Mesenchymal stem cell (in vitro differentiated cells and primary cell): ENCODE results near the gene ZFTA.

ENCODE experiments used
- DNase-seq: peaks from one replicate; pipeline ENCODE4 v3.0.0-alpha.2; 2013
- H2AFZ ChIP-seq: one replicate; pipeline ENCODE4 v1.6.1; 2013; ENCODE audit warnings: low read depth, mild to moderate bottlenecking, control low read depth, inconsistent platforms, low read length, moderate library complexity
- H2AK5ac ChIP-seq: 2 replicates; pipeline ENCODE4 v1.6.1; 2013; ENCODE audit warnings: low read length, moderate library complexity, mild to moderate bottlenecking, inconsistent platforms; ENCODE audit not compliant: severe bottlenecking
- H2BK120ac ChIP-seq: one replicate; pipeline ENCODE4 v1.6.1; 2013; ENCODE audit warnings: low read depth, mild to moderate bottlenecking, inconsistent platforms, low read length, moderate library complexity
- H2BK12ac ChIP-seq, 2 experiments: one replicate each; pipeline ENCODE4 v1.6.1; 2013; ENCODE audit warnings: inconsistent platforms in 2 of 2, low read length in 2 of 2, mild to moderate bottlenecking in 2 of 2, moderate library complexity in 2 of 2, control low read depth in 1 of 2
- H2BK15ac ChIP-seq: one replicate; pipeline ENCODE4 v1.6.1; 2013; ENCODE audit warnings: mild to moderate bottlenecking, low read depth, inconsistent platforms; ENCODE audit not compliant: poor library complexity, severe bottlenecking
- H2BK5ac ChIP-seq: 2 replicates; pipeline ENCODE4 v1.6.1; 2013; ENCODE audit warnings: low read depth, mild to moderate bottlenecking, low read length, control low read depth, inconsistent platforms; ENCODE audit not compliant: poor library complexity, severe bottlenecking
- H3K14ac ChIP-seq, 2 experiments: one replicate each; pipeline ENCODE4 v1.6.1; 2013; ENCODE audit warnings: inconsistent platforms in 2 of 2, low read length in 2 of 2, control low read depth in 1 of 2, mild to moderate bottlenecking in 1 of 2, moderate library complexity in 1 of 2
- H3K18ac ChIP-seq, 2 experiments: one replicate each; pipeline ENCODE4 v1.6.1; 2013; ENCODE audit warnings: inconsistent platforms in 2 of 2, low read length in 2 of 2, control low read depth in 1 of 2, low read depth in 1 of 2, mild to moderate bottlenecking in 1 of 2
- H3K23ac ChIP-seq, 2 experiments: one replicate each; pipeline ENCODE4 v1.6.1; 2013; ENCODE audit warnings: inconsistent platforms in 2 of 2, low read length in 2 of 2, mild to moderate bottlenecking in 2 of 2, moderate library complexity in 2 of 2, control low read depth in 1 of 2
- H3K27ac ChIP-seq: 2 replicates; pipeline ENCODE4 v1.5.1; 2013; ENCODE audit warnings: mild to moderate bottlenecking, moderate library complexity, low read length, control low read depth, inconsistent platforms; ENCODE audit not compliant: poor library complexity, severe bottlenecking
- H3K27me3 ChIP-seq, 2 experiments: 2 replicates each; pipeline versions ENCODE4 v1.6.1 to v1.7.0; 2013; ENCODE audit warnings: low read length in 2 of 2, mild to moderate bottlenecking in 2 of 2, moderate library complexity in 2 of 2, control low read depth in 1 of 2, inconsistent platforms in 1 of 2; ENCODE audit not compliant: control insufficient read depth in 1 of 2, insufficient read depth in 1 of 2
- H3K36me3 ChIP-seq, 2 experiments: 2 replicates each; pipeline versions ENCODE4 v1.6.1 to v1.7.0; 2013; ENCODE audit warnings: low read length in 2 of 2, control low read depth in 1 of 2, inconsistent platforms in 1 of 2, low read depth in 1 of 2, mild to moderate bottlenecking in 1 of 2; ENCODE audit not compliant: insufficient read depth in 2 of 2, control insufficient read depth in 1 of 2
- H3K4ac ChIP-seq, 2 experiments: one replicate each; pipeline ENCODE4 v1.6.1; 2013; ENCODE audit warnings: inconsistent platforms in 2 of 2, low read length in 2 of 2, mild to moderate bottlenecking in 2 of 2, moderate library complexity in 2 of 2, control low read depth in 1 of 2, low read depth in 1 of 2
- H3K4me1 ChIP-seq: 2 replicates; pipeline ENCODE4 v1.6.1; 2013; ENCODE audit warnings: low read depth, low read length, control low read depth; ENCODE audit not compliant: control insufficient read depth, insufficient read depth
- H3K4me2 ChIP-seq: 2 replicates; pipeline ENCODE4 v1.6.1; 2013; ENCODE audit warnings: low read length, mild to moderate bottlenecking, inconsistent platforms; ENCODE audit not compliant: poor library complexity, severe bottlenecking
- H3K4me3 ChIP-seq, 2 experiments: 2 replicates each; pipeline versions ENCODE4 v1.5.1 to v1.7.0; 2013; ENCODE audit warnings: low read length in 2 of 2, mild to moderate bottlenecking in 2 of 2, control low read depth in 1 of 2, low read depth in 1 of 2; ENCODE audit not compliant: insufficient read depth in 1 of 2
- H3K79me1 ChIP-seq: replicated peaks from 2 replicates; pipeline ENCODE4 v1.6.1; 2013; ENCODE audit warnings: mild to moderate bottlenecking, control low read depth, low read length, inconsistent platforms; ENCODE audit not compliant: poor library complexity, severe bottlenecking
- H3K9ac ChIP-seq: 2 replicates; pipeline ENCODE4 v1.7.0; 2013; ENCODE audit warnings: mild to moderate bottlenecking, low read length, moderate library complexity
- H3K9me3 ChIP-seq: 2 replicates; pipeline ENCODE4 v1.7.0; 2013; ENCODE audit warnings: mild to moderate bottlenecking, low read length; ENCODE audit not compliant: control insufficient read depth
- H4K8ac ChIP-seq: one replicate; pipeline ENCODE4 v1.6.1; 2013; ENCODE audit warnings: inconsistent platforms, mild to moderate bottlenecking, low read length, moderate library complexity
- H4K91ac ChIP-seq: one replicate; pipeline ENCODE4 v1.6.1; 2013; ENCODE audit warnings: mild to moderate bottlenecking, low read length, inconsistent platforms
- WGBS: methylation state at CpG from one replicate; pipeline ENCODE4 v1.1.7; 2013; ENCODE audit warnings: mixed read lengths; 5-methylcytosine and 5-hydroxymethylcytosine counted together

Gene ZFTA

GRCh38 chr11:63800921-63801320, 32.3 kb upstream of the ZFTA start:
- no peaks in the 10 kb centered on the region for H3K36me3 ChIP-seq
- H2BK120ac ChIP-seq = no peak overlapping the region
- H3K18ac ChIP-seq = no peak overlapping the region
- no peak overlapping the region for H2AFZ ChIP-seq
- no peak for DNase-seq
- H3K27me3 ChIP-seq = no peaks in the 10 kb centered on the region
- no peak overlapping the region for H3K4ac ChIP-seq
- H3K4me2 ChIP-seq = no peak overlapping the region
- WGBS = 95% methylated on average over 4 of the region's 5 CpGs
- no peak overlapping the region for H2BK12ac ChIP-seq
- no peak overlapping the region for H2AK5ac ChIP-seq
- no peaks in the 10 kb centered on the region for H3K79me1 ChIP-seq
- no peaks in the 10 kb centered on the region for H3K9me3 ChIP-seq
- no peak overlapping the region for H4K8ac ChIP-seq
- no peak overlapping the region for H3K27ac ChIP-seq
- no peak overlapping the region for H3K23ac ChIP-seq
- peaks cover 5% of the 10 kb centered on the region for H3K4me1 ChIP-seq
- no peak overlapping the region for H4K91ac ChIP-seq
- H2BK5ac ChIP-seq = no peak overlapping the region
- no peak overlapping the region for H3K4me3 ChIP-seq
- H3K9ac ChIP-seq = no peak overlapping the region
- no peak overlapping the region for H2BK15ac ChIP-seq
- no peak overlapping the region for H3K14ac ChIP-seq

GRCh38 chr11:63795066-63795465, 26.5 kb upstream of the ZFTA start:
- H2BK12ac ChIP-seq = no peak overlapping the region
- no peak overlapping the region for H3K27ac ChIP-seq
- H3K4me2 ChIP-seq = no peak overlapping the region
- no peak overlapping the region for H3K18ac ChIP-seq
- H2BK15ac ChIP-seq = no peak overlapping the region
- H3K23ac ChIP-seq = no peak overlapping the region
- H3K36me3 ChIP-seq = no peaks in the 10 kb centered on the region
- H3K9ac ChIP-seq = no peak overlapping the region
- no peaks in the 10 kb centered on the region for H3K4me1 ChIP-seq
- 95% methylated on average over 11 of the region's 11 CpGs for WGBS
- H2AFZ ChIP-seq = no peak overlapping the region
- no peak overlapping the region for H2BK5ac ChIP-seq
- no peaks in the 10 kb centered on the region for H3K27me3 ChIP-seq
- H2AK5ac ChIP-seq = no peak overlapping the region
- DNase-seq = no peak
- H3K4me3 ChIP-seq = no peak overlapping the region
- H3K4ac ChIP-seq = no peak overlapping the region
- no peak overlapping the region for H4K8ac ChIP-seq
- H3K9me3 ChIP-seq = peaks cover 7% of the 10 kb centered on the region
- H2BK120ac ChIP-seq = no peak overlapping the region
- H4K91ac ChIP-seq = no peak overlapping the region
- no peak overlapping the region for H3K14ac ChIP-seq
- H3K79me1 ChIP-seq = no peaks in the 10 kb centered on the region

GRCh38 chr11:63793161-63793560, 24.6 kb upstream of the ZFTA start:
- H3K4ac ChIP-seq = no peak overlapping the region
- H3K4me1 ChIP-seq = no peaks in the 10 kb centered on the region
- no peak overlapping the region for H4K8ac ChIP-seq
- DNase-seq = no peak
- no peak overlapping the region for H2BK120ac ChIP-seq
- H3K18ac ChIP-seq = no peak overlapping the region
- H4K91ac ChIP-seq = no peak overlapping the region
- no peak overlapping the region for H3K23ac ChIP-seq
- no peaks in the 10 kb centered on the region for H3K27me3 ChIP-seq
- no peak overlapping the region for H3K4me3 ChIP-seq
- H2BK12ac ChIP-seq = no peak overlapping the region
- H3K9me3 ChIP-seq = peaks cover 7% of the 10 kb centered on the region
- no peak overlapping the region for H3K27ac ChIP-seq
- no peak overlapping the region for H3K9ac ChIP-seq
- H3K36me3 ChIP-seq = no peaks in the 10 kb centered on the region
- H2BK5ac ChIP-seq = no peak overlapping the region
- H3K14ac ChIP-seq = no peak overlapping the region
- H2BK15ac ChIP-seq = no peak overlapping the region
- no peak overlapping the region for H3K4me2 ChIP-seq
- H3K79me1 ChIP-seq = no peaks in the 10 kb centered on the region
- H2AFZ ChIP-seq = no peak overlapping the region
- H2AK5ac ChIP-seq = no peak overlapping the region

GRCh38 chr11:63791495-63792167, 23.1 kb upstream of the ZFTA start:
- H3K9me3 ChIP-seq = peaks cover 7% of the 10 kb centered on the region
- no peak overlapping the region for H3K4me3 ChIP-seq
- no peak overlapping the region for H2AFZ ChIP-seq
- no peak overlapping the region for H2BK15ac ChIP-seq
- no peak for DNase-seq
- no peaks in the 10 kb centered on the region for H3K79me1 ChIP-seq
- no peak overlapping the region for H3K9ac ChIP-seq
- H3K4me2 ChIP-seq = no peak overlapping the region
- whole genome bisulfite sequencing = 97% methylated on average over 4 of the region's 6 CpGs
- H2AK5ac ChIP-seq = no peak overlapping the region
- H3K36me3 ChIP-seq = no peaks in the 10 kb centered on the region
- no peaks in the 10 kb centered on the region for H3K4me1 ChIP-seq
- H2BK120ac ChIP-seq = no peak overlapping the region
- H2BK5ac ChIP-seq = no peak overlapping the region
- H3K14ac ChIP-seq = no peak overlapping the region
- no peak overlapping the region for H2BK12ac ChIP-seq
- no peak overlapping the region for H3K4ac ChIP-seq
- no peak overlapping the region for H3K18ac ChIP-seq
- H4K91ac ChIP-seq = no peak overlapping the region
- H4K8ac ChIP-seq = no peak overlapping the region
- H3K27me3 ChIP-seq = no peaks in the 10 kb centered on the region
- H3K23ac ChIP-seq = no peak overlapping the region
- no peak overlapping the region for H3K27ac ChIP-seq
